Fibroblast of lung (primary cell): Measurements from ENCODE around the gene LRRC74A. TPM values are rescaled to one million over a fixed set of nuclear protein-coding genes. Genes with fewer than 3 reads are reported as not detected.
A peak's percentile ranks its signal among the peaks of the same experiment; 100 is the strongest.

ENCODE experiments used
- DNase-seq, 2 donors: peaks; one replicate each; pipeline versions ENCODE4 v3.0.0 to v3.0.0-alpha.2; 2010; ENCODE audit warnings: low read depth in 2 of 2
- H2AFZ ChIP-seq: 2 replicates; pipeline ENCODE4 v1.5.1; 2012; ENCODE audit warnings: low read length, control low read depth, inconsistent platforms
- H3K27ac ChIP-seq: 2 replicates; pipeline ENCODE4 v1.5.1; 2011; ENCODE audit warnings: low read length, control low read depth; ENCODE audit not compliant: insufficient read depth
- H3K27me3 ChIP-seq: 2 replicates; pipeline ENCODE4 v1.5.1; 2011; ENCODE audit warnings: mild to moderate bottlenecking, low read length; ENCODE audit not compliant: control insufficient read depth, insufficient read depth
- H3K36me3 ChIP-seq: 2 replicates; pipeline ENCODE4 v1.5.1; 2011; ENCODE audit warnings: low read length; ENCODE audit not compliant: control insufficient read depth, insufficient read depth
- H3K4me1 ChIP-seq: 2 replicates; pipeline ENCODE4 v1.5.1; 2011; ENCODE audit warnings: low read length; ENCODE audit not compliant: control insufficient read depth, insufficient read depth; ENCODE audit errors: extremely low read depth
- H3K4me2 ChIP-seq: 2 replicates; pipeline ENCODE4 v1.5.1; 2011; ENCODE audit warnings: low read length, control low read depth; ENCODE audit not compliant: insufficient read depth; ENCODE audit errors: extremely low read depth
- H3K4me3 ChIP-seq, 4 experiments: fragments of 200-600 bp in 1 of 4; sonication (generic) in 1 of 4; replicated peaks in 1 of 4; 2 replicates each; pipeline ENCODE4 v1.5.1; 2011 to 2016; ENCODE audit warnings: low read length in 4 of 4, low read depth in 3 of 4, mild to moderate bottlenecking in 3 of 4, control low read depth in 2 of 4, inconsistent platforms in 1 of 4, mixed read lengths in 1 of 4; ENCODE audit not compliant: insufficient read depth in 1 of 4; ENCODE audit errors: control extremely low read depth in 1 of 4
- H3K79me2 ChIP-seq: 2 replicates; pipeline ENCODE4 v1.5.1; 2012; ENCODE audit warnings: mild to moderate bottlenecking, low read length, inconsistent platforms; ENCODE audit not compliant: control insufficient read depth, insufficient read depth
- H3K9ac ChIP-seq: 2 replicates; pipeline ENCODE4 v1.5.1; 2011; ENCODE audit warnings: mild to moderate bottlenecking, low read length, control low read depth; ENCODE audit not compliant: insufficient read depth
- H3K9me3 ChIP-seq: 2 replicates; pipeline ENCODE4 v1.5.1; 2012; ENCODE audit warnings: low read depth, low read length; ENCODE audit not compliant: control insufficient read depth, insufficient read depth
- H4K20me1 ChIP-seq: 2 replicates; pipeline ENCODE4 v1.5.1; 2011; ENCODE audit warnings: low read length; ENCODE audit not compliant: control insufficient read depth, insufficient read depth; ENCODE audit errors: extremely low read depth
- CTCF ChIP-seq, 2 donors: IDR thresholded peaks in 1 of 2; conservative IDR thresholded peaks in 1 of 2; 1 replicate in 1 of 2; 2 replicates in 1 of 2; pipeline ENCODE4 v1.5.1; 2011 to 2012; ENCODE audit warnings: low read length in 2 of 2, control low read depth in 1 of 2, inconsistent platforms in 1 of 2, low read depth in 1 of 2, mild to moderate bottlenecking in 1 of 2
- EZH2 ChIP-seq: IDR thresholded peaks from 2 replicates; pipeline ENCODE4 v1.5.1; 2012; ENCODE audit warnings: low read length, control low read depth, mild to moderate bottlenecking; ENCODE audit errors: missing control alignments
- polyA plus RNA-seq, 2 donors: library from polyadenylated mRNA; depleted of rRNA in 1 of 2; stranded (reverse) in 1 of 2; unstranded in 1 of 2; fragments of >200 nt; gene quantifications; 2 replicates each; pipeline ENCODE4 v1.2.1, GENCODE V29; 2011 to 2012; ENCODE audit warnings: missing spikeins in 1 of 2
- total RNA-seq: library from RNA; depleted of rRNA; stranded (reverse); fragments of >200 nt; gene quantifications from 2 replicates; pipeline ENCODE4 v1.2.1, GENCODE V29; 2014

Gene LRRC74A
- total and polyA plus RNA-seq, 2 donors (not counting 1 experiment from before 2014, with no cell fraction given), result not detected

DNA sequence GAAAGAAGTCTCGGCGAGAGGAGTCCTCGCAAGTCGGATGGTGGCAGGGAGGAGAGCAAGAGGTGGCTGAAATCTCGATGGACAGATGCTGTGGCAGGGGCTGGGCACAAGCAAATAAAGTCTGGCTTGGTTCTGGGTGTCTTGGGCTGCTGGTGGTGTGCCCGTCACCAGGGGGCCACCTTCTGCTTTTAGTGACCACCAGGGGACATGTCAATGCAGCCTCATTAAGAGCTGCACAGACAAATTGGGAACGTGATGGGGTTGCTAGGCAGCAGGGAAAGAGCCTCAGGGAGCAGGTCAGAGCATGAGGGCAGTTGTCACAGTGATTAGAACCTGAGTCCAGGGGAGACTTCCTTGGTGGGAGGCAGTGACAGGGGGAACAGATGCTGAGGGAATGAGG, 44.0 kb downstream of the LRRC74A start:
- Histone ChIP-seq H3K9ac (no peak overlapping the region), H3K4me2 (no peak overlapping the region), H3K4me3 (no peak overlapping the region), H4K20me1 (no peaks in the 10 kb centered on the region), H2AFZ (no peak overlapping the region), H3K79me2 (no peaks in the 10 kb centered on the region), H3K9me3 (no peaks in the 10 kb centered on the region), H3K4me1 (no peaks in the 10 kb centered on the region), H3K27me3 (peaks cover 6% of the 10 kb centered on the region), H3K27ac (no peak overlapping the region), H3K36me3 (no peaks in the 10 kb centered on the region)
- DNase-seq, result no peak
- TF ChIP-seq EZH2, result no peak
- TF ChIP-seq CTCF (conservative IDR thresholded peaks at IDR 0.05 in 1 of 2, IDR thresholded peaks at IDR 0.05 in 1 of 2; ENCODE audit: low read depth in 1 of 2, low read length in 2 of 2), result peak in 1 of 2 donors; percentile 8

DNA sequence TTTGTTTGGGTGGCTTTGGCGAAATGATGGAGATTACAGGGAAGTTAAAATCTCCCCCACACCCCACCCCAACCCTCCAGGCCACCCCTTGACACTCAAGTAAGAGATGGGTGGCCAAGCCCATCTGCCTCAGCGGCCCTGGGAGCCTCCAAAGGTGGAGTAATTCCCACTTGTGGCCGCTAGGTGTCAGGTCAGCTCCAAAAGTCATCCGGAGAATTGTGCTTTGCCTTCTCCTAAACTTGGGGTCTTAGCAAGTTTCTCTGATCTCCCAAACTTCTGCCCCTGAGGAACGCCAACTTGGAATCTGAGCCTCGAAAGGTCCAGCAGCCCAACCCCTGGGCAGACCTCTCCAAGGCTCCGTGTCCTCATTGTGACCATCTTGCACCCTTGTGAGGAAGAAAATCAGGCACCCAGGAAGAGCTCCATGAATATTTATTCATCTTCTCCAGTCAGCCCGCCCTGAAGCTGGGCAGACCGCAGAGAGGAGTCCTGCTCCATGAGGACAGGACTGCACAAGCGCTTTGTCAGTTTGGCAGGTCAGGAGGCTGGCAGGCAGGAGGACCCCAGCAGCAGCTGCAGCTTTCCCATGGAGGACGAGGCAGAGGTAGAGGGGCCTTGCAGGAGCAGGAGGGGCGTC, 46.7 kb downstream of the LRRC74A start:
- H3K27ac ChIP-seq, result no peak overlapping the region
- no peaks in the 10 kb centered on the region for H3K4me1 ChIP-seq
- H3K4me3 ChIP-seq, result no peak overlapping the region
- no peak overlapping the region for H2AFZ ChIP-seq
- H3K9me3 ChIP-seq, result no peaks in the 10 kb centered on the region
- TF ChIP-seq CTCF (conservative IDR thresholded peaks at IDR 0.05 in 1 of 2, IDR thresholded peaks at IDR 0.05 in 1 of 2; ENCODE audit: low read depth in 1 of 2, low read length in 2 of 2), result peak; percentile 81 to 84
- no peak for TF ChIP-seq EZH2
- H4K20me1 ChIP-seq, result no peaks in the 10 kb centered on the region
- H3K36me3 ChIP-seq, result no peaks in the 10 kb centered on the region
- no peaks in the 10 kb centered on the region for H3K79me2 ChIP-seq
- no peak overlapping the region for H3K9ac ChIP-seq
- H3K27me3 ChIP-seq, result no peaks in the 10 kb centered on the region
- DNase-seq, result peak; percentile 17 to 47
- H3K4me2 ChIP-seq, result no peak overlapping the region

DNA sequence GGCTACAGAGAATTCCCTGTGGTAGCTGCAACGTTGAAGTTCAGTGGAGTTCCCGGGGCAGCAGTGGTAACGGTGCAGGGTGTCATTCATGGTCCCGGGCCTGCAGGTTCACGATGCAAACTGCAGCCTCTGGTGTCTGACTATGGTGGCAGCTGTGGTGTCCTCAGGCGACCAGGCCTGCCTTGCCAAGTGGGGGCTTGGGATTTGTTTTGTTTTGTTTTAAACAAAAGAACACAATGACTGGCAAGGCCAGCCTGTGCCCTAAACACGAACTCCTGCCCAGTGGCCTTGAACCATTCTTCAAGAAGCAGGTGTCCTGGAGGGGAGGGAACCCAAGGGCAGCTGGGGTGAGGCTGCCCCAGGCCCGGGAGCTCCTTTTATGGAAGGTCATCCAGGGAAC, 48.5 kb downstream of the LRRC74A start:
- no peaks in the 10 kb centered on the region for H3K79me2 ChIP-seq
- no peak for DNase-seq
- no peaks in the 10 kb centered on the region for H3K9me3 ChIP-seq
- no peaks in the 10 kb centered on the region for H3K36me3 ChIP-seq
- no peak overlapping the region for H3K4me2 ChIP-seq
- H3K27ac ChIP-seq, result no peak overlapping the region
- H3K4me3 ChIP-seq, result no peak overlapping the region
- TF ChIP-seq EZH2 (no peak), CTCF (conservative IDR thresholded peaks at IDR 0.05 in 1 of 2, IDR thresholded peaks at IDR 0.05 in 1 of 2; ENCODE audit: low read depth in 1 of 2, low read length in 2 of 2) (no peak)
- H3K27me3 ChIP-seq, result no peaks in the 10 kb centered on the region
- H3K9ac ChIP-seq, result no peak overlapping the region
- no peaks in the 10 kb centered on the region for H4K20me1 ChIP-seq
- H3K4me1 ChIP-seq, result no peaks in the 10 kb centered on the region
- no peak overlapping the region for H2AFZ ChIP-seq
